KMS-11 (cell line): Measurements from ENCODE around the gene STOX1.
"Not testable (repeated sequence)": the region's sequence is repeated elsewhere in the genome, so short reads cannot be mapped to it uniquely, and the experiment has no call there.

ENCODE experiments used
- H2AFZ ChIP-seq: fragments of 200-600 bp; sonication (generic); 2 replicates; pipeline ENCODE4 v1.6.1; 2016; ENCODE audit warnings: antibody characterized with exemption, mixed run types, low read depth
- H3K27ac ChIP-seq: fragments of 200-600 bp; sonication (generic); 2 replicates; pipeline ENCODE4 v1.6.1; 2016; ENCODE audit warnings: mild to moderate bottlenecking, mixed run types
- H3K27me3 ChIP-seq: fragments of 200-600 bp; sonication (generic); 2 replicates; pipeline ENCODE4 v1.6.1; 2017; ENCODE audit warnings: mild to moderate bottlenecking, low read depth, mixed run types, moderate library complexity; ENCODE audit not compliant: insufficient read depth
- H3K36me3 ChIP-seq: fragments of 200-600 bp; sonication (generic); 2 replicates; pipeline ENCODE4 v1.6.1; 2017; ENCODE audit warnings: mild to moderate bottlenecking, mixed run types; ENCODE audit not compliant: insufficient read depth
- H3K4me1 ChIP-seq: fragments of 200-600 bp; sonication (generic); 2 replicates; pipeline ENCODE4 v1.6.1; 2016; ENCODE audit warnings: mild to moderate bottlenecking, low read depth, mixed run types; ENCODE audit not compliant: poor library complexity, severe bottlenecking
- H3K4me2 ChIP-seq: fragments of 200-600 bp; sonication (generic); 2 replicates; pipeline ENCODE4 v1.7.0; 2016; ENCODE audit warnings: mild to moderate bottlenecking, mixed run types
- H3K4me3 ChIP-seq: fragments of 200-600 bp; sonication (generic); IDR thresholded peaks from 2 replicates; pipeline ENCODE4 v1.6.1; 2017; ENCODE audit warnings: low read depth, low read length, mixed read lengths; ENCODE audit not compliant: insufficient read depth
- H3K79me2 ChIP-seq: fragments of 200-600 bp; sonication (generic); 2 replicates; pipeline ENCODE4 v1.6.1; 2016; ENCODE audit warnings: low read depth, mixed run types; ENCODE audit not compliant: insufficient read depth
- H3K9ac ChIP-seq: fragments of 200-600 bp; sonication (generic); 2 replicates; pipeline ENCODE4 v1.6.1; 2016; ENCODE audit warnings: mild to moderate bottlenecking, mixed run types
- H4K20me1 ChIP-seq: fragments of 200-600 bp; sonication (generic); 2 replicates; pipeline ENCODE4 v1.6.1; 2016; ENCODE audit warnings: mild to moderate bottlenecking, mixed run types; ENCODE audit not compliant: insufficient read depth
- TF ChIP-seq, protein P1 (sequence below): fragments of 200-600 bp; sonication (generic); conservative IDR thresholded peaks from 2 replicates; pipeline ENCODE4 v1.6.1; 2017; ENCODE audit warnings: low read depth, mild to moderate bottlenecking, antibody characterized with exemption, low read length, moderate library complexity, mixed read lengths

STOX1 gene

DNA sequence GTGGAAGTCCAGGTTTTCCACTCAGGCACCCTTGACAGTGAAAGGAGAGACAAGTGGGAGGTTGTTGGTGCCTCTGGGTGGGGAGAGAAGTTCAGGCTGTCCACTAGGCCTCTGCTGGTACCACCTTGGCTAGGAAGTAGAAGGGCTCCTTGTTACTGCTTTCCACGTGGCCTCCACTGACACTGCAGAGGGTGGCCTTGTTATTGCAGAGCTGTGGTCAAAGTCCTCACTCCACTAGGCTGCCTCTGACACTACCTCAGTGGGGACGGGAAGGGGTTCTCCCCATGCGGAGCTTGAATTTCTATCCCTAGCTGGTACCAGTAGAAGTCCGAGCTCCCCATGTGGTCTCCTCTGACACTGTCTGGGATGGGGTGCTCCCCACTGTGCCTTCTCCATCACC, 14.9 kb upstream of the STOX1 start:
- H3K36me3 ChIP-seq = no peaks in the 10 kb centered on the region
- TF ChIP-seq, protein P1, sequence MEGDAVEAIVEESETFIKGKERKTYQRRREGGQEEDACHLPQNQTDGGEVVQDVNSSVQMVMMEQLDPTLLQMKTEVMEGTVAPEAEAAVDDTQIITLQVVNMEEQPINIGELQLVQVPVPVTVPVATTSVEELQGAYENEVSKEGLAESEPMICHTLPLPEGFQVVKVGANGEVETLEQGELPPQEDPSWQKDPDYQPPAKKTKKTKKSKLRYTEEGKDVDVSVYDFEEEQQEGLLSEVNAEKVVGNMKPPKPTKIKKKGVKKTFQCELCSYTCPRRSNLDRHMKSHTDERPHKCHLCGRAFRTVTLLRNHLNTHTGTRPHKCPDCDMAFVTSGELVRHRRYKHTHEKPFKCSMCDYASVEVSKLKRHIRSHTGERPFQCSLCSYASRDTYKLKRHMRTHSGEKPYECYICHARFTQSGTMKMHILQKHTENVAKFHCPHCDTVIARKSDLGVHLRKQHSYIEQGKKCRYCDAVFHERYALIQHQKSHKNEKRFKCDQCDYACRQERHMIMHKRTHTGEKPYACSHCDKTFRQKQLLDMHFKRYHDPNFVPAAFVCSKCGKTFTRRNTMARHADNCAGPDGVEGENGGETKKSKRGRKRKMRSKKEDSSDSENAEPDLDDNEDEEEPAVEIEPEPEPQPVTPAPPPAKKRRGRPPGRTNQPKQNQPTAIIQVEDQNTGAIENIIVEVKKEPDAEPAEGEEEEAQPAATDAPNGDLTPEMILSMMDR = no peak
- H3K4me2 ChIP-seq = no peak overlapping the region
- no peaks in the 10 kb centered on the region for H3K79me2 ChIP-seq
- no peaks in the 10 kb centered on the region for H3K4me1 ChIP-seq
- no peak overlapping the region for H3K4me3 ChIP-seq
- H2AFZ ChIP-seq = no peak overlapping the region
- no peak overlapping the region for H3K9ac ChIP-seq
- no peaks in the 10 kb centered on the region for H4K20me1 ChIP-seq
- H3K27me3 ChIP-seq = no peaks in the 10 kb centered on the region
- H3K27ac ChIP-seq = no peak overlapping the region

DNA sequence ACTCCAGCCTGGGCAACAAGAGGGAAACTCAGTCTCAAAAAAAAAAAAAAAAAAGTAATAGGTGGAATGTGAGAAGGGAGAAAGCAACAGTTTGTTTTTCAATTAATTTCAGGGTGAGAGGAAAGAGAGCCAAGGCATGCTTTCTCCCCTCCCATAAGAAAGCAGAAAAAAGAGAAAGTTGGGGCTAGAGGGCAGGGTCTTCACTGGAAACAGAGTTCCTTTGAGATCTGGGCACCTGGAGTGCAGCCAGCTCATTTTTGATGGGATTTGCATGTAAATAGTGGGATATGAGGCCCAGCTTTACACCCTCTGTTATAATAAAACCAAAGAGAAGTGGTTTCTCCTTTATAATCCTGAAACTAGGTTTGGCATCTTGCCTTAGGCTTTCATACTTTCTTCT, 13.8 kb upstream of the STOX1 start:
- Histone ChIP-seq H3K4me2 (no peak overlapping the region), H3K4me3 (no peak overlapping the region), H3K79me2 (no peaks in the 10 kb centered on the region), H3K27me3 (no peaks in the 10 kb centered on the region), H4K20me1 (no peaks in the 10 kb centered on the region), H2AFZ (no peak overlapping the region), H3K27ac (no peak overlapping the region), H3K4me1 (no peaks in the 10 kb centered on the region), H3K9ac (no peak overlapping the region), H3K36me3 (no peaks in the 10 kb centered on the region)
- TF ChIP-seq, protein P1 = no peak

DNA sequence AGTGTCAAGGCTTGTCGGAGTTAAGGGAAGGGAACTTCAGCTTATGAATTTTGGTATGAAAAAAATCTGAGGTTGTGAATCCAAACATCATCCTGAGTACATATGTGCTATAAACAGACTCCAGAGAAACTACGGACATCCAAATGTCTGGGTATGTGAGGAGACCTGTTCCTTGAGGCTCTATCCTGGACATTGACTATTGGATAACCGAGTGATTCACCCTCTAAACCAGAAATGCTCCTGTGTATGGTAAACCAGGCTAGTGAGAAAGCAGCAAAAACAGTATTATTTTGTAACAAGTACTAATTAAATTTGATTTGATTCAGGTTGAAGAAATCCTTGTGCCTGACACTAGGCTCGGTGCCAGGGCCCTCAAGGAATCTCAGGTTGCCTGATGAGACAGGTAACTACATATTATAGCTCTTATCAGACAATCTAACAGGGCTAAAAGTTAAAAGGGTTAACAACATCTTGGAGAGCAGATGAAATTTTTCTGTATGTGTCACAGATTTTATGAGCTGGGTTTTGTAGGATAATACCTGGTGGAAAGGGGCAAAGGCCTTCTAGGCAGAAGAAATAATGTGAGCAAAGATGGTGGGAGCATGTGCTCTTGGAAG, 10.4 kb upstream of the STOX1 start:
- Histone ChIP-seq H3K27me3 (no peaks in the 10 kb centered on the region), H3K79me2 (no peaks in the 10 kb centered on the region), H3K27ac (no peak overlapping the region), H3K9ac (no peak overlapping the region), H3K4me2 (no peak overlapping the region), H4K20me1 (no peaks in the 10 kb centered on the region), H3K4me3 (no peak overlapping the region), H3K4me1 (no peaks in the 10 kb centered on the region), H3K36me3 (no peaks in the 10 kb centered on the region), H2AFZ (no peak overlapping the region)
- TF ChIP-seq, protein P1 = no peak

DNA sequence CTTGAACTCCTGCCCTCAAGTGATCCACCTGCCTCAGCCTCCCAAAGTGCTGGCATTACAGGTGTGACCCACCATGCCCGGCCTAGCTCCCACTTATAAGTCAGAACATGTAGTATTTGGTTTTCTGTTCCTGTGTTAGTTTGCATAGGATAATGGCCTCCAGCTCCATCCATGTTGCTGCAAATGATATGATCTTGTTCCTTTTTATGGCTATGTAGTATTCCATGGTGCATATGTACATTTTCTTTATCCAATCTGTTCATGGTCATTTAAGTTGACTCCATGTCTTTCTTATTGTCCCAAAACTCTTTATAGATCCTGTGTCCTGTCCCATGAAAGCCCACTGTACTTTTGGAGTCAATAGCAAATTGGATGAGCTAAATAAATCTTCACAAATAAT, 7.0 kb upstream of the STOX1 start:
- H3K27me3 ChIP-seq, H3K79me2 ChIP-seq, H2AFZ ChIP-seq, H3K27ac ChIP-seq, H3K9ac ChIP-seq, H3K4me2 ChIP-seq, H3K36me3 ChIP-seq, H3K4me1 ChIP-seq, H4K20me1 ChIP-seq, H3K4me3 ChIP-seq: not testable (repeated sequence)

DNA sequence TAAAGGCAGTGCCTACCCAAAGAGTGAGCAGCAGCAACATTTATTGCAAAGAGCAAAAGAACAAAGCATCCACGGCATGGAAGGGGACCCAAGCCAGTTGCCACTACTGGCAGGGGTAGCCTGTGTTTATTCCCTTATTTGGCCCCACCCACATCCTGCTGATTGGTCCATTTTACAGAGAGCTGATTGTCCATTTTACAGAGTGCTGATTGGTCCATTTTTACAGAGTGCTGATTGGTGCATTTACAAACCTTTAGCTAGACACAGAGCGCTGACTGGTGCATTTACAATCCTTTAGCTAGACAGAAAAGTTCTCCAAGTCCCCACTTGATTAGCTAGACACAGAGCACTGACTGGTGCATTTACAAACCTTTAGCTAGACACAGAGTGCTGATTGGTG, 4.7 kb upstream of the STOX1 start:
- not testable (repeated sequence) for H2AFZ ChIP-seq, H4K20me1 ChIP-seq, H3K27ac ChIP-seq, H3K36me3 ChIP-seq, H3K9ac ChIP-seq, H3K4me1 ChIP-seq, H3K4me2 ChIP-seq, H3K79me2 ChIP-seq, H3K27me3 ChIP-seq, H3K4me3 ChIP-seq

DNA sequence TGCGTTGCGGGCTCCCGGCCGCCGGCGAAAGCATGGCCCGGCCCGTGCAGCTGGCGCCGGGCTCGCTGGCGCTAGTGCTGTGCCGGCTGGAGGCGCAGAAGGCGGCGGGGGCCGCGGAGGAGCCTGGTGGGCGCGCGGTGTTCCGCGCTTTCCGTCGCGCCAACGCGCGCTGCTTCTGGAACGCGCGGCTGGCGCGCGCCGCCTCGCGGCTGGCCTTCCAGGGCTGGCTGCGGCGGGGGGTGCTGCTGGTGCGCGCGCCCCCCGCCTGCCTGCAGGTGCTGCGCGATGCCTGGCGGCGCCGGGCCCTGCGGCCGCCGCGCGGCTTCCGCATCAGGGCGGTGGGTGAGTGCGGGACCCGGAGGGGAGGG, 245 bp downstream of the STOX1 start:
- H3K4me1 ChIP-seq, H3K9ac ChIP-seq, H3K27me3 ChIP-seq, H3K36me3 ChIP-seq, H3K4me3 ChIP-seq, H4K20me1 ChIP-seq, H3K4me2 ChIP-seq, H3K79me2 ChIP-seq: not testable (repeated sequence)
- peak overlapping the region; percentile 42; the same call in 1 of the 2 replicates for H3K27ac ChIP-seq
- peak overlapping the region; percentile 94; the same call in 1 of the 2 replicates for H2AFZ ChIP-seq

DNA sequence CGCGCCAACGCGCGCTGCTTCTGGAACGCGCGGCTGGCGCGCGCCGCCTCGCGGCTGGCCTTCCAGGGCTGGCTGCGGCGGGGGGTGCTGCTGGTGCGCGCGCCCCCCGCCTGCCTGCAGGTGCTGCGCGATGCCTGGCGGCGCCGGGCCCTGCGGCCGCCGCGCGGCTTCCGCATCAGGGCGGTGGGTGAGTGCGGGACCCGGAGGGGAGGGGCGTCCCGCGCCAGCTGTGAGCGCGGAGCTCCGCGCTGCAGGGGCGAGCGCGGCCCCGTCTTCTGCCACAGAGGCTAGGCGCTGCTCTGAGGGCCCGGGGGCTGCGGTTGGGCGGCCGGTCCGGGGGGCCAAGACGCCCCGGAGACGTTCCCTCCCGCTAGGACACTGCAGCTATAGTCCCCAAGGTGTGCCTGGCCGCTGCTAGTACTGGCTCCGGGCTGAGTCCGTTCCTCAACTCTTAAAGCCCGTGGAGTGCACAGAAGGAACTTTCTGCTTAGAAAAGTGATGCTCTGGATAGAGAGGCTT, 811 bp downstream of the STOX1 start:
- H2AFZ ChIP-seq = peak overlapping the region; percentile 67
- H3K27ac ChIP-seq = not testable (repeated sequence)
- peak overlapping the region; percentile 45; the same call in 1 of the 2 replicates for H3K4me2 ChIP-seq

More for the DNA sequence above, 811 bp downstream of the STOX1 start:
- H3K36me3 ChIP-seq, H4K20me1 ChIP-seq, H3K79me2 ChIP-seq, H3K27me3 ChIP-seq, H3K4me3 ChIP-seq, H3K4me1 ChIP-seq: not testable (repeated sequence)
- peak overlapping the region; percentile 25; the same call in 1 of the 2 replicates for H3K9ac ChIP-seq
